Smooth muscle cell (in vitro differentiated cells): Measurements from ENCODE around the gene TIPRL. TPM values are rescaled to one million over a fixed set of nuclear protein-coding genes. Genes with fewer than 3 reads are reported as not detected.
A peak's percentile ranks its signal among the peaks of the same experiment; 100 is the strongest.

Experiments
- DNase-seq: peaks from one replicate; lab custom pipeline; 2025; ENCODE audit not compliant: unreplicated experiment; lab: John Stamatoyannopoulos, UW
- H2AFZ ChIP-seq: fragments of 200-600 bp; sonication (generic); 2 replicates; pipeline ENCODE4 v1.6.0; 2016; ENCODE audit warnings: antibody characterized with exemption, low read depth, mild to moderate bottlenecking
- H3F3A ChIP-seq: fragments of 200-600 bp; sonication (generic); 2 replicates; pipeline ENCODE4 v1.6.0; 2017; ENCODE audit warnings: antibody characterized with exemption, low read depth
- H3K27ac ChIP-seq: fragments of 200-600 bp; sonication (generic); 2 replicates; pipeline ENCODE4 v1.5.1; 2016; ENCODE audit warnings: low read depth, mild to moderate bottlenecking
- H3K27me3 ChIP-seq: fragments of 200-600 bp; sonication (generic); 2 replicates; pipeline ENCODE4 v1.6.1; 2016; ENCODE audit warnings: low read depth, mild to moderate bottlenecking
- H3K36me3 ChIP-seq: fragments of 200-600 bp; sonication (generic); 2 replicates; pipeline ENCODE4 v1.5.1; 2016; ENCODE audit warnings: low read depth
- H3K4me1 ChIP-seq: fragments of 200-600 bp; sonication (generic); 2 replicates; pipeline ENCODE4 v1.5.1; 2016; ENCODE audit warnings: low read depth
- H3K4me2 ChIP-seq: fragments of 200-600 bp; sonication (generic); 2 replicates; pipeline ENCODE4 v1.6.0; 2016; ENCODE audit warnings: mild to moderate bottlenecking
- H3K4me3 ChIP-seq: fragments of 200-600 bp; sonication (generic); 2 replicates; pipeline ENCODE4 v1.5.1; 2016; ENCODE audit warnings: mild to moderate bottlenecking
- H3K79me2 ChIP-seq: fragments of 200-600 bp; sonication (generic); 2 replicates; pipeline ENCODE4 v1.6.0; 2016; ENCODE audit warnings: low read depth, mild to moderate bottlenecking
- H3K9ac ChIP-seq: fragments of 200-600 bp; sonication (generic); 2 replicates; pipeline ENCODE4 v1.6.0; 2016; ENCODE audit warnings: low read depth
- H3K9me3 ChIP-seq: fragments of 200-600 bp; sonication (generic); replicated peaks from 2 replicates; pipeline ENCODE4 v1.5.1; 2016; ENCODE audit warnings: low read depth
- H4K20me1 ChIP-seq: fragments of 200-600 bp; sonication (generic); 2 replicates; pipeline ENCODE4 v1.6.0; 2016; ENCODE audit warnings: low read depth
- WGBS: methylation state at CpG from one replicate; pipeline ENCODE4 v1.1.7; 2016; ENCODE audit warnings: low lambda C conversion rate; 5-methylcytosine and 5-hydroxymethylcytosine counted together
- polyA plus RNA-seq: library from polyadenylated mRNA; unstranded; fragments of >200 nt; fragmentation: Nextera tagmentation; extraction: Ambion mirVana; gene quantifications from 2 replicates; pipeline ENCODE4 v1.2.1, GENCODE V29; 2016
- total RNA-seq: library from RNA; depleted of rRNA; stranded (reverse); fragments of >200 nt; gene quantifications from 2 replicates; pipeline ENCODE4 v1.2.3, GENCODE V29; 2014
- TF ChIP-seq, protein P1 (sequence below): fragments of 200-600 bp; sonication (generic); IDR thresholded peaks from 2 replicates; pipeline ENCODE4 v1.5.1; 2017; ENCODE audit warnings: borderline replicate concordance, mild to moderate bottlenecking, antibody characterized with exemption; ENCODE audit not compliant: insufficient read depth, poor library complexity, severe bottlenecking

The TIPRL gene
- total and polyA plus RNA-seq, 2 experiments from 2014 or later: 33.4 to 38.9 TPM

DNA sequence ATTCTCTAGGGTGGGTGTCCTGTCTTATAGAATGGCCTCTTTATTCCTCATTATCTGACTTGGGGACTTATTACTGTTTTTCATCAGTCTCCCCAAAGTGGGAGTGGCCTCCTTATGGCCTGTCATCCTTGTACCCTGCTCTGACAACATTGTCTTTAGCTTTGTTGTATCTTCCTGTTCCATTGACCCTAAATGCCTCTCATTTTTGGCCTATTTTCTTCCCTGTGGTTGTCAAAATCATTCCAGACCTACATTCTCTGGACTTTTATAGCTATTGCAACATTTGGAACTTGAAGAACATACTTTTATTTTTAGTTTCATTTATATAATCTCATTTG lies 56.8 kb downstream of the TIPRL start:
- no peak for DNase-seq

DNA sequence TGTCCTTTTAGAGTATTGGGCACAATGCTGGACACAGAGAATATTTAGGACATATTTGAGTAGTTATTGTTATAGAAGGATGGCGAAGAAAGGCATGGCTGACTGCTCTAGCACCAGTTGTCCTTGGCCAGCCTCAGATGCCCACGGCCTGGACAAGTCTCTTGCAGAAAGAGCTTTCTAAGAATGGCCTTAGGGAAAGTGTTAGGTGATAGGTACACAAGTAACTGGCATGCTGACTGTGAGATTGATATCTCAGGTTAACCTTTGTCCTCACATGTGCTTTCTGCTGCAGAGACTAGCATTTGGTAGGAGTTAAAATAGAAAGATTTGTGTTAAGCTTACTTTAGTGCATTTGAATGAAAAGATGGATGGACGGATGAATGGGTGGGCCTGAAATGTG lies 57.2 kb downstream of the TIPRL start:
- 90% methylated on average over 3 of the region's 3 CpGs for WGBS
- Histone ChIP-seq H3K27ac (peak overlapping the region; percentile 65), H3K4me3 (no peak overlapping the region), H3F3A (peaks cover 6% of the 10 kb centered on the region), H3K4me1 (no peaks in the 10 kb centered on the region), H2AFZ (no peak overlapping the region), H3K27me3 (no peaks in the 10 kb centered on the region), H3K9me3 (no peaks in the 10 kb centered on the region), H3K79me2 (peaks cover under 1% of the 10 kb centered on the region), H4K20me1 (peaks cover 31% of the 10 kb centered on the region), H3K4me2 (no peak overlapping the region), H3K36me3 (peaks cover 5% of the 10 kb centered on the region), H3K9ac (no peak overlapping the region)
- TF ChIP-seq, protein P1, sequence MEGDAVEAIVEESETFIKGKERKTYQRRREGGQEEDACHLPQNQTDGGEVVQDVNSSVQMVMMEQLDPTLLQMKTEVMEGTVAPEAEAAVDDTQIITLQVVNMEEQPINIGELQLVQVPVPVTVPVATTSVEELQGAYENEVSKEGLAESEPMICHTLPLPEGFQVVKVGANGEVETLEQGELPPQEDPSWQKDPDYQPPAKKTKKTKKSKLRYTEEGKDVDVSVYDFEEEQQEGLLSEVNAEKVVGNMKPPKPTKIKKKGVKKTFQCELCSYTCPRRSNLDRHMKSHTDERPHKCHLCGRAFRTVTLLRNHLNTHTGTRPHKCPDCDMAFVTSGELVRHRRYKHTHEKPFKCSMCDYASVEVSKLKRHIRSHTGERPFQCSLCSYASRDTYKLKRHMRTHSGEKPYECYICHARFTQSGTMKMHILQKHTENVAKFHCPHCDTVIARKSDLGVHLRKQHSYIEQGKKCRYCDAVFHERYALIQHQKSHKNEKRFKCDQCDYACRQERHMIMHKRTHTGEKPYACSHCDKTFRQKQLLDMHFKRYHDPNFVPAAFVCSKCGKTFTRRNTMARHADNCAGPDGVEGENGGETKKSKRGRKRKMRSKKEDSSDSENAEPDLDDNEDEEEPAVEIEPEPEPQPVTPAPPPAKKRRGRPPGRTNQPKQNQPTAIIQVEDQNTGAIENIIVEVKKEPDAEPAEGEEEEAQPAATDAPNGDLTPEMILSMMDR: no peak
- DNase-seq: no peak

More for the DNA sequence above, 56.8 kb downstream of the TIPRL start:
- no peak overlapping the region for H3K4me3 ChIP-seq
- peaks cover 6% of the 10 kb centered on the region for H3F3A ChIP-seq
- peaks cover 5% of the 10 kb centered on the region for H3K79me2 ChIP-seq
- H3K27ac ChIP-seq: peak overlapping the region; percentile 65
- no peaks in the 10 kb centered on the region for H3K27me3 ChIP-seq
- H4K20me1 ChIP-seq: peaks cover 33% of the 10 kb centered on the region
- H3K36me3 ChIP-seq: peaks cover 5% of the 10 kb centered on the region
- H3K9ac ChIP-seq: no peak overlapping the region
- no peak overlapping the region for H2AFZ ChIP-seq
- no peaks in the 10 kb centered on the region for H3K4me1 ChIP-seq
- TF ChIP-seq, protein P1: no peak
- no peaks in the 10 kb centered on the region for H3K9me3 ChIP-seq
- no peak overlapping the region for H3K4me2 ChIP-seq

DNA sequence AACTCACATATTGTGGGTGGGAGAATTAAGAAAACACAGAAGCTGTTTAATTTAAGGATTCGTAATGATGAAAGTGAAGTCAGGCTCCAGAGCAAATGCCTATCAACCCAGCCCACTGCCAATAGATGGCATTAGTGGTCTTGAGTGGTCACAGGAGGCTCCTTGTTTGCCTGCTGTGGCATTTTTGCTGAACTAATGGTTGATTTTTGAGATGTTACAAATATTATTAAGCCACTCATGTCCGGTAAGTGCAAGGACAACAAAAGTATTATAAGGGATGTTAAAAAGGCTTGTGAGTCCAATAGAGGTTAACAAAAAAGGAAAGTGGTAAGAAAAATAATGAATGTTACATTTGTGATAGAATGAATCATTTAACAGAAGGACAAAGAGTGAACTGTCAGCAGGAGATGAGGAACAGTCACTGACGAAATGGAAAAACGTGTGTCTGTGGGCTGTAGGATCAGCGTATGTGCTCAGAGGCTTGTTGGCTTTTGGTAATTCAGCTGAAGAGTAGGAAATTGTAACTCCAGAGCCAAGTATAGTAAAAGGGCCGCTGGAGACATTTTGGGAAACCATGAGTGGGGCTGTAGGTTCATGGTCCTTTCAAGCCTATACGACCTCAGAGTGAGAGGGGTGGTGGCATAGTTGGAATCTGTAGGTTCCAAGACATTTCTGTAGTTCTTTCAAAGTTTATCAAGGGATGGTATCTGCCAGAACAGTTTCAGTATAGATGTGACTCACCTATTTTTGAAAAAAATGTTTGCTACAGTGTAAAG lies 58.3 kb downstream of the TIPRL start:
- H3K9ac ChIP-seq: peak overlapping the region; percentile 44
- peaks cover 9% of the 10 kb centered on the region for H3K36me3 ChIP-seq
- peaks cover 28% of the 10 kb centered on the region for H4K20me1 ChIP-seq
- no peaks in the 10 kb centered on the region for H3K9me3 ChIP-seq
- peak overlapping the region; percentile 65 for H3K27ac ChIP-seq
- 59% methylated on average over 7 of the region's 7 CpGs for WGBS
- no peak for DNase-seq
- H3K4me2 ChIP-seq: peak overlapping the region; percentile 40
- no peak overlapping the region for H3K4me3 ChIP-seq
- no peak overlapping the region for H2AFZ ChIP-seq
- TF ChIP-seq, protein P1: no peak
- no peaks in the 10 kb centered on the region for H3K4me1 ChIP-seq
- H3F3A ChIP-seq: peaks cover 6% of the 10 kb centered on the region
- H3K79me2 ChIP-seq: no peaks in the 10 kb centered on the region
- no peaks in the 10 kb centered on the region for H3K27me3 ChIP-seq

DNA sequence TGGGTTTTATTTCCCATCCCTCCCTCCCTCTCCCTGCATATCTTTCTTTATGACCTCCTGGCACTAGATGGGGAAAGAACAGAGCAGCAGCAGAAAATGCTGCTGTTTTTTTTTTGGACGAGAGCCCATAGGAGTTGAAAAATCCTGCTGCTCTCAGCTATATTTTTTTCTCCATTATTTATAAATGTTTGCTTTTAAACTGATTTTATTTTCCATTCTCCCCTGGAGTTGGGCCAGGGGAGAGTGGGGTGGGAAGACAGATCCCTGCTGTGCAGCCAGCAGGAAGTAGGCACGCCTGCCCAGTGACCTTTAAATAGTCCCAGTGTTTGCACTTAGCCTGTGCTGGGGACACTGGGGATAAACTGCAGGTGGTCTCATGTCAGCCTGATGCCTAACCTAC lies 64.4 kb downstream of the TIPRL start:
- Histone ChIP-seq H3K79me2 (no peaks in the 10 kb centered on the region), H4K20me1 (no peaks in the 10 kb centered on the region), H3K4me3 (no peak overlapping the region), H3K27ac (peak overlapping the region; percentile 37), H3K9ac (no peak overlapping the region), H3K4me1 (no peaks in the 10 kb centered on the region), H3K36me3 (peaks cover 12% of the 10 kb centered on the region), H3F3A (no peaks in the 10 kb centered on the region), H2AFZ (no peak overlapping the region), H3K27me3 (no peaks in the 10 kb centered on the region), H3K9me3 (no peaks in the 10 kb centered on the region), H3K4me2 (no peak overlapping the region)
- TF ChIP-seq, protein P1: no peak
- 94% methylated on average over 2 of the region's 2 CpGs for WGBS
- no peak for DNase-seq
